Neural cell (in vitro differentiated cells): ENCODE measurements around the gene SUSD4. TPM values are rescaled to one million over a fixed set of nuclear protein-coding genes. Genes with fewer than 3 reads are reported as not detected.

ENCODE experiments used
- H2AFZ ChIP-seq: fragments of 200-600, 300-800 bp; sonication (generic), shearing (Covaris generic); 2 replicates; pipeline ENCODE4 v1.6.0; 2014; ENCODE audit warnings: low read depth, mild to moderate bottlenecking, antibody characterized with exemption, low read length, moderate library complexity
- H3F3A ChIP-seq: fragments of 200-600 bp; shearing (Covaris generic); 2 replicates; pipeline ENCODE4 v1.6.1; 2016; ENCODE audit warnings: mild to moderate bottlenecking, moderate library complexity, mixed read lengths, antibody characterized with exemption, low read length; ENCODE audit not compliant: insufficient read depth, poor library complexity, severe bottlenecking
- H3K27ac ChIP-seq: fragments of 200-600, 300-800 bp; sonication (generic), shearing (Covaris generic); 2 replicates; pipeline ENCODE4 v1.5.1; 2014; ENCODE audit warnings: mild to moderate bottlenecking, low read length, moderate library complexity
- H3K27me3 ChIP-seq: fragments of 300-800, 200-600 bp; sonication (generic), shearing (Covaris generic); 2 replicates; pipeline ENCODE4 v1.6.0; 2014; ENCODE audit warnings: mild to moderate bottlenecking, low read depth, low read length, moderate library complexity; ENCODE audit not compliant: insufficient read depth
- H3K36me3 ChIP-seq: fragments of 300-800, 200-600 bp; sonication (generic), shearing (Covaris generic); 2 replicates; pipeline ENCODE4 v1.5.1; 2014; ENCODE audit warnings: mild to moderate bottlenecking, antibody characterized with exemption, low read length, moderate library complexity; ENCODE audit not compliant: insufficient read depth
- H3K4me2 ChIP-seq: fragments of 300-800, 200-600 bp; sonication (generic), shearing (Covaris generic); 2 replicates; pipeline ENCODE4 v1.6.0; 2014; ENCODE audit warnings: mild to moderate bottlenecking, low read length
- H3K4me3 ChIP-seq: fragments of 300-800, 200-600 bp; sonication (generic), shearing (Covaris generic); 2 replicates; pipeline ENCODE4 v1.5.1; 2014; ENCODE audit warnings: mild to moderate bottlenecking, low read length, moderate library complexity
- H3K79me2 ChIP-seq: fragments of 200-600 bp; shearing (Covaris generic); replicated peaks from 2 replicates; pipeline ENCODE4 v1.6.0; 2014; ENCODE audit warnings: mild to moderate bottlenecking, low read length, moderate library complexity; ENCODE audit not compliant: insufficient read depth
- H3K9ac ChIP-seq: fragments of 300-800, 200-600 bp; sonication (generic), shearing (Covaris generic); 2 replicates; pipeline ENCODE4 v1.6.1; 2016; ENCODE audit warnings: mild to moderate bottlenecking, low read length, mixed read lengths
- H3K9me2 ChIP-seq: fragments of 200-600 bp; shearing (Covaris generic); 2 replicates; pipeline ENCODE4 v1.6.1; 2016; ENCODE audit warnings: mild to moderate bottlenecking, low read length, mixed read lengths; ENCODE audit not compliant: insufficient read depth
- H3K9me3 ChIP-seq: fragments of 200-600, 300-800 bp; sonication (generic), shearing (Covaris generic); 2 replicates; pipeline ENCODE4 v1.6.1; 2016; ENCODE audit warnings: mild to moderate bottlenecking, mixed run types, low read length, moderate library complexity, mixed read lengths
- H4K20me1 ChIP-seq: fragments of 200-600 bp; shearing (Covaris generic); 2 replicates; pipeline ENCODE4 v1.6.1; 2016; ENCODE audit warnings: mild to moderate bottlenecking, mixed run types; ENCODE audit not compliant: insufficient read depth
- CTCF ChIP-seq: fragments of 450-650 bp; IDR thresholded peaks from 2 replicates; pipeline ENCODE4 v1.5.1; 2014; ENCODE audit warnings: antibody characterized with exemption, mild to moderate bottlenecking, moderate library complexity; ENCODE audit not compliant: poor library complexity, severe bottlenecking
- EP300 ChIP-seq: fragments of 450-650 bp; conservative IDR thresholded peaks from 2 replicates; pipeline ENCODE4 v1.6.1; 2014; ENCODE audit warnings: antibody characterized with exemption, mild to moderate bottlenecking, moderate library complexity; ENCODE audit not compliant: poor library complexity, severe bottlenecking
- EZH2 ChIP-seq: fragments of 200-600, 300-800 bp; shearing (Covaris generic), sonication (generic); IDR thresholded peaks from 2 replicates; pipeline ENCODE4 v1.6.1; 2014; ENCODE audit warnings: antibody characterized with exemption, low read length, borderline replicate concordance, mild to moderate bottlenecking; ENCODE audit not compliant: insufficient read depth, poor library complexity, severe bottlenecking
- MXI1 ChIP-seq: fragments of 450-650 bp; conservative IDR thresholded peaks from 2 replicates; pipeline ENCODE4 v1.6.1; 2014; ENCODE audit warnings: antibody characterized with exemption, mild to moderate bottlenecking; ENCODE audit not compliant: poor library complexity, severe bottlenecking
- POLR2AphosphoS5 ChIP-seq: IDR thresholded peaks from 2 replicates; pipeline ENCODE4 v1.6.1; 2012
- RAD21 ChIP-seq: fragments of 450-650 bp; conservative IDR thresholded peaks from 2 replicates; pipeline ENCODE4 v1.6.1; 2014; ENCODE audit warnings: antibody characterized with exemption, mild to moderate bottlenecking, moderate library complexity
- REST ChIP-seq: IDR thresholded peaks from 2 replicates; pipeline ENCODE4 v1.6.1; 2012; ENCODE audit warnings: borderline replicate concordance
- SMC3 ChIP-seq: fragments of 450-650 bp; conservative IDR thresholded peaks from 2 replicates; pipeline ENCODE4 v1.6.1; 2014; ENCODE audit warnings: antibody characterized with exemption, mild to moderate bottlenecking, moderate library complexity; ENCODE audit not compliant: poor library complexity
- TAF1 ChIP-seq: IDR thresholded peaks from 2 replicates; pipeline ENCODE4 v1.6.1; 2012; ENCODE audit warnings: low read depth
- polyA plus RNA-seq: library from polyadenylated mRNA; depleted of rRNA; stranded (reverse); fragments of >200 nt; gene quantifications from 2 replicates; pipeline ENCODE4 v1.2.3, GENCODE V29; 2014

Gene SUSD4
- polyA plus RNA-seq, 1 donor from 2014 or later, result 31.5 TPM

- no peaks in the 10 kb centered on the region for H3K9me2 ChIP-seq
- H3F3A ChIP-seq, result no peaks in the 10 kb centered on the region
- no peak for TF ChIP-seq EZH2
- no peak for TF ChIP-seq MXI1
- H3K27ac ChIP-seq, result no peak overlapping the region
- H3K9me3 ChIP-seq, result no peaks in the 10 kb centered on the region
- H3K79me2 ChIP-seq, result no peaks in the 10 kb centered on the region
- no peak overlapping the region for H2AFZ ChIP-seq
- H4K20me1 ChIP-seq, result no peaks in the 10 kb centered on the region
- no peaks in the 10 kb centered on the region for H3K36me3 ChIP-seq
- H3K4me3 ChIP-seq, result no peak overlapping the region
- no peak overlapping the region for H3K4me2 ChIP-seq
- no peak overlapping the region for H3K9ac ChIP-seq
- no peaks in the 10 kb centered on the region for H3K27me3 ChIP-seq
Measured at GRCh38 chr1:223345720-223346119, 18.3 kb downstream of the SUSD4 start.

GRCh38 chr1:223344491-223344890 is 19.5 kb downstream of the SUSD4 start:
- Histone ChIP-seq H3K27ac (no peak overlapping the region), H3F3A (no peaks in the 10 kb centered on the region), H3K27me3 (no peaks in the 10 kb centered on the region), H3K4me2 (no peak overlapping the region), H3K36me3 (no peaks in the 10 kb centered on the region), H3K9ac (no peak overlapping the region), H3K9me2 (no peaks in the 10 kb centered on the region), H3K9me3 (no peaks in the 10 kb centered on the region), H3K79me2 (no peaks in the 10 kb centered on the region), H4K20me1 (no peaks in the 10 kb centered on the region), H2AFZ (no peak overlapping the region), H3K4me3 (no peak overlapping the region)
- no peak for TF ChIP-seq CTCF
- TF ChIP-seq MXI1, result no peak
- TF ChIP-seq SMC3, result no peak
- TF ChIP-seq RAD21, result no peak
- no peak for TF ChIP-seq POLR2AphosphoS5
- TF ChIP-seq EZH2, result no peak
- TF ChIP-seq TAF1, result no peak
- no peak for TF ChIP-seq REST
- no peak for TF ChIP-seq EP300

GRCh38 chr1:223343692-223344091 is 20.3 kb downstream of the SUSD4 start:
- TF ChIP-seq REST, result no peak
- TF ChIP-seq TAF1, result no peak
- no peak for TF ChIP-seq EZH2
- TF ChIP-seq SMC3, result no peak
- TF ChIP-seq CTCF, result no peak
- no peak for TF ChIP-seq RAD21
- no peak for TF ChIP-seq EP300
- TF ChIP-seq POLR2AphosphoS5, result no peak
- TF ChIP-seq MXI1, result no peak
- Histone ChIP-seq H3K27ac (no peak overlapping the region), H3K36me3 (no peaks in the 10 kb centered on the region), H3K9ac (no peak overlapping the region), H4K20me1 (no peaks in the 10 kb centered on the region), H3K9me3 (no peaks in the 10 kb centered on the region), H3K27me3 (no peaks in the 10 kb centered on the region), H3K79me2 (no peaks in the 10 kb centered on the region), H3K9me2 (no peaks in the 10 kb centered on the region), H3K4me3 (no peak overlapping the region), H2AFZ (no peak overlapping the region), H3F3A (no peaks in the 10 kb centered on the region), H3K4me2 (no peak overlapping the region)
